Glomerular visceral epithelial cell (primary cell): ENCODE data around the gene VWCE.

Experiments
- DNase-seq: peaks from one replicate; pipeline ENCODE4 v3.0.0-alpha.2; 2016; ENCODE audit errors: extremely low spot score

VWCE gene

GRCh38 chr11:61329871-61330270 lies 34.8 kb upstream of the VWCE start:
- no peak for DNase-seq

- no peak for DNase-seq
Observed at GRCh38 chr11:61328351-61328750, 33.2 kb upstream of the VWCE start.

GRCh38 chr11:61327669-61328071 lies 32.6 kb upstream of the VWCE start:
- no peak for DNase-seq

- DNase-seq = no peak
Observed at GRCh38 chr11:61325649-61326414, 30.7 kb upstream of the VWCE start.

- no peak for DNase-seq
Observed at GRCh38 chr11:61315260-61315659, 20.1 kb upstream of the VWCE start.

- DNase-seq = no peak
Observed at GRCh38 chr11:61310749-61311148, 15.6 kb upstream of the VWCE start.

GRCh38 chr11:61309739-61310138 lies 14.6 kb upstream of the VWCE start:
- DNase-seq = no peak

GRCh38 chr11:61309141-61309540 lies 14.0 kb upstream of the VWCE start:
- no peak for DNase-seq

- DNase-seq = no peak
Observed at GRCh38 chr11:61307354-61307753, 12.2 kb upstream of the VWCE start.

- no peak for DNase-seq
Observed at GRCh38 chr11:61306221-61306620, 11.1 kb upstream of the VWCE start.

- DNase-seq = no peak
Observed at GRCh38 chr11:61305417-61305816, 10.3 kb upstream of the VWCE start.

GRCh38 chr11:61303725-61304124 lies 8.6 kb upstream of the VWCE start:
- no peak for DNase-seq

- DNase-seq = no peak
Observed at GRCh38 chr11:61302550-61302949, 7.4 kb upstream of the VWCE start.

GRCh38 chr11:61298663-61299244 lies 3.6 kb upstream of the VWCE start:
- DNase-seq = no peak

- peak; percentile 84 for DNase-seq
Observed at GRCh38 chr11:61297746-61298145, 2.6 kb upstream of the VWCE start.

- no peak for DNase-seq
Observed at GRCh38 chr11:61297341-61297740, 2.2 kb upstream of the VWCE start.

- DNase-seq = no peak
Observed at GRCh38 chr11:61295596-61295926, 445 bp upstream of the VWCE start.

GRCh38 chr11:61293867-61294716 lies 1.0 kb downstream of the VWCE start:
- peak; percentile 45 for DNase-seq

- no peak for DNase-seq
Observed at GRCh38 chr11:61292356-61292755, 2.8 kb downstream of the VWCE start.

GRCh38 chr11:61290905-61291690 lies 4.0 kb downstream of the VWCE start:
- no peak for DNase-seq

- DNase-seq = no peak
Observed at GRCh38 chr11:61287338-61287977, 7.7 kb downstream of the VWCE start.

- no peak for DNase-seq
Observed at GRCh38 chr11:61283613-61284012, 11.5 kb downstream of the VWCE start.
